Measurements from ENCODE around the gene FIG4.

Gene FIG4

DNA sequence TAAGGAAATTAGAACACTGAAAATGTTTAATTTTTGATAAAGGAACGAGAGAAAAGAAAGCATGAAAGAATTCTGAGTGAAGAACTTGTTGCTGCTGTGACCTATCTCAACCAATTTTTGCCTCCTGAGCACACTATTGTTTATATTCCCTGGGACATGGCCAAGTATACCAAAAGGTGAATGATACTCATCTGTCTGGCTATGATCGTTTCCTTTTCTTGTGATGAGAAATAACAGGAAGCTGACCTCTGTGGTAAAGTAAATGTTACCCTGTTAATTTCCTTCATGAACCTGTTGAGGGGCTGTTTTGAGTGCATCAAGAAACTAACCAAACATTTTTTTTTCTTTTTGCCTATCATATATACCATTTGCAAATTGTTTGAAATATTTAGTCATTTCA lies 69.1 kb downstream of the FIG4 start:
- Histone ChIP-seq H2BK12ac (ENCODE audit: low read length) (no peak overlapping the region), H3K4me1 (ENCODE audit: control insufficient read depth in 2 of 2, insufficient read depth in 1 of 2, low read depth in 1 of 2, low read length in 2 of 2) (peaks cover 0 to 2% of the 10 kb centered on the region in 2 donors), H2BK15ac (ENCODE audit: low read length) (no peak overlapping the region), H4K91ac (ENCODE audit: low read depth, low read length, poor library complexity) (no peak overlapping the region), H3K4me2 (ENCODE audit: insufficient read depth, low read length, poor library complexity, severe bottlenecking) (no peak overlapping the region), H3K9me3 (replicated peaks in 1 of 2; ENCODE audit: control insufficient read depth in 2 of 2, insufficient read depth in 1 of 2, low read depth in 1 of 2, low read length in 2 of 2) (no peaks in the 10 kb centered on the region), H2BK120ac (ENCODE audit: low read depth, low read length) (no peak overlapping the region), H3K9ac (ENCODE audit: low read depth, low read length, poor library complexity) (no peak overlapping the region), H4K8ac (ENCODE audit: low read depth, low read length) (no peak overlapping the region), H3K18ac (ENCODE audit: low read length) (no peak overlapping the region), H3K36me3 (replicated peaks in 1 of 2; ENCODE audit: control insufficient read depth in 2 of 2, insufficient read depth in 2 of 2, low read length in 2 of 2) (no peaks in the 10 kb centered on the region), H3K4ac (ENCODE audit: low read length) (no peak overlapping the region), H3K79me1 (ENCODE audit: low read depth, low read length) (no peaks in the 10 kb centered on the region), H2BK5ac (ENCODE audit: low read length) (no peak overlapping the region), H3K14ac (ENCODE audit: low read length) (no peak overlapping the region), H2AK5ac (ENCODE audit: low read depth, low read length) (no peak overlapping the region), H3K4me3 (ENCODE audit: low read length in 2 of 2) (no peak overlapping the region), H3K27ac (replicated peaks; ENCODE audit: low read length) (no peak overlapping the region), H3K23ac (ENCODE audit: low read depth, low read length, poor library complexity) (no peak overlapping the region), H3K27me3 (ENCODE audit: control insufficient read depth in 3 of 3, insufficient read depth in 3 of 3, low read depth in 1 of 3, low read length in 3 of 3) (no peaks in the 10 kb centered on the region), H2AFZ (ENCODE audit: low read length) (no peak overlapping the region)
- WGBS, 2 donors (ENCODE audit: extremely low coverage in 2 of 2, insufficient read length in 2 of 2, insufficient replicate concordance in 1 of 2) = no CpG with 5 or more reads among the region's 2 CpGs
- no peak for DNase-seq (ENCODE audit: low spot score)

DNA sequence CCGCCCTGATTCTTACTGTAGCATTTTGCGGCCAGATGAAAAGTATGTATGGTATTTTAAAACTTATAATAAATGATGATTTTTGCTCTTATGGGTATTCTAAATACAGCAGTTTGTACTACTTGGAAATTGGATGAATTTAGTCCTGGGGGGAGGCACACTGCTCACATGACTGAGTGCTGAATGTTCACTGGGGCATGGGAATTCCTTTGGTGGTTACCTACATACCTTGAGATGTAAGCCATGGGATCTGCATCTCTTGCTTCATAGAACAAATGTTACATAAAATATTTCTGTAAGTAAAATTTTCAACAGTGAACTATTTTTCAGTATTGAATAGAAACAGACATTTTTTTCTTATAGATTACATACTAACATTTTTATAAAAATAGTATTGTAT lies 71.1 kb downstream of the FIG4 start:
- Histone ChIP-seq H3K27ac (replicated peaks; ENCODE audit: low read length) (no peak overlapping the region), H3K27me3 (ENCODE audit: control insufficient read depth in 3 of 3, insufficient read depth in 3 of 3, low read depth in 1 of 3, low read length in 3 of 3) (no peaks in the 10 kb centered on the region), H3K4me1 (ENCODE audit: control insufficient read depth in 2 of 2, insufficient read depth in 1 of 2, low read depth in 1 of 2, low read length in 2 of 2) (peaks cover 0 to 2% of the 10 kb centered on the region in 2 donors), H2BK120ac (ENCODE audit: low read depth, low read length) (no peak overlapping the region), H3K4me2 (ENCODE audit: insufficient read depth, low read length, poor library complexity, severe bottlenecking) (no peak overlapping the region), H2BK5ac (ENCODE audit: low read length) (no peak overlapping the region), H3K4ac (ENCODE audit: low read length) (no peak overlapping the region), H2AK5ac (ENCODE audit: low read depth, low read length) (no peak overlapping the region), H2BK15ac (ENCODE audit: low read length) (no peak overlapping the region), H2AFZ (ENCODE audit: low read length) (no peak overlapping the region), H3K36me3 (replicated peaks in 1 of 2; ENCODE audit: control insufficient read depth in 2 of 2, insufficient read depth in 2 of 2, low read length in 2 of 2) (no peaks in the 10 kb centered on the region), H4K91ac (ENCODE audit: low read depth, low read length, poor library complexity) (no peak overlapping the region), H3K14ac (ENCODE audit: low read length) (no peak overlapping the region), H3K9ac (ENCODE audit: low read depth, low read length, poor library complexity) (no peak overlapping the region), H4K8ac (ENCODE audit: low read depth, low read length) (no peak overlapping the region), H3K9me3 (replicated peaks in 1 of 2; ENCODE audit: control insufficient read depth in 2 of 2, insufficient read depth in 1 of 2, low read depth in 1 of 2, low read length in 2 of 2) (no peaks in the 10 kb centered on the region), H3K23ac (ENCODE audit: low read depth, low read length, poor library complexity) (no peak overlapping the region), H3K79me1 (ENCODE audit: low read depth, low read length) (no peaks in the 10 kb centered on the region), H3K4me3 (ENCODE audit: low read length in 2 of 2) (no peak overlapping the region), H2BK12ac (ENCODE audit: low read length) (no peak overlapping the region), H3K18ac (ENCODE audit: low read length) (no peak overlapping the region)
- no CpG with 5 or more reads among the region's 2 CpGs for WGBS, 2 donors (ENCODE audit: extremely low coverage in 2 of 2, insufficient read length in 2 of 2, insufficient replicate concordance in 1 of 2)
- DNase-seq (ENCODE audit: low spot score) = no peak

DNA sequence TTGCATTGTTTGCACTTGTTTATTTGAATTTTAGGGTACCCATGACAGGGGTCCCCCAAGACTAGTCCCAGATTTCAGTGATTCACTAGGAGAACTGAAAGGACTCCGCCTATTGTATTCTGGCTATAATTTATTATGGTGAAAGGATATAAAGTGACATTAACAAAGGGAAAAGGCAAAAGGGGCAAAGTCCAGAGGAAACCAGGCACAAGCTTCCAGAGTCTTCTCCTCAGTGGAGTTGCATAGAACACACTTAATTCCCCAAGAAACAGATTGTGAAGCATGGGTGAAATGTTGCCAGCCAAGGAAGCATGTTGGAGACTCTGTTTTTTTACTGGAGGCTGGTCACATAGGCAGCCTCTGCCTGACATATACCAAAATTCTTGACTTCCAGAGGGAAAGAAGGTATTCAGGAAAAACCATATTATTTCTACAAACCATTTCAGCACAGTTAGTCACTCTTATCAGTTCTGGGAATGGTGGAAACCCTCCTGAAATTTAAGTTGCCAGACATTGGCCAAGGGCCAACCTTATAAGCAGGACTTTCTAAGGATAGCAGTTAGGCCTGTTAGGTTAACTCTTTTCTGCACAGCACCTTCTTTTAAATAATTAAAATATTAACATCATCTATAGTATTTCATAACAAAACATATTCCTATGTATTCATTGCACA lies 71.8 kb downstream of the FIG4 start:
- H3K9ac ChIP-seq (ENCODE audit: low read depth, low read length, poor library complexity) = no peak overlapping the region
- no peaks in the 10 kb centered on the region for H3K9me3 ChIP-seq (replicated peaks in 1 of 2; ENCODE audit: control insufficient read depth in 2 of 2, insufficient read depth in 1 of 2, low read depth in 1 of 2, low read length in 2 of 2)
- no peak overlapping the region for H2AK5ac ChIP-seq (ENCODE audit: low read depth, low read length)
- H3K36me3 ChIP-seq (replicated peaks in 1 of 2; ENCODE audit: control insufficient read depth in 2 of 2, insufficient read depth in 2 of 2, low read length in 2 of 2) = no peaks in the 10 kb centered on the region
- peaks cover 0 to 2% of the 10 kb centered on the region in 2 donors for H3K4me1 ChIP-seq (ENCODE audit: control insufficient read depth in 2 of 2, insufficient read depth in 1 of 2, low read depth in 1 of 2, low read length in 2 of 2)
- H3K4me3 ChIP-seq (ENCODE audit: low read length in 2 of 2) = no peak overlapping the region
- no peaks in the 10 kb centered on the region for H3K27me3 ChIP-seq (ENCODE audit: control insufficient read depth in 3 of 3, insufficient read depth in 3 of 3, low read depth in 1 of 3, low read length in 3 of 3)
- no peak overlapping the region for H2BK12ac ChIP-seq (ENCODE audit: low read length)
- H3K4me2 ChIP-seq (ENCODE audit: insufficient read depth, low read length, poor library complexity, severe bottlenecking) = no peak overlapping the region
- no peak overlapping the region for H2AFZ ChIP-seq (ENCODE audit: low read length)
- no peak overlapping the region for H2BK120ac ChIP-seq (ENCODE audit: low read depth, low read length)
- no peak overlapping the region for H4K8ac ChIP-seq (ENCODE audit: low read depth, low read length)
- H3K18ac ChIP-seq (ENCODE audit: low read length) = no peak overlapping the region
- H4K91ac ChIP-seq (ENCODE audit: low read depth, low read length, poor library complexity) = no peak overlapping the region
- no peak overlapping the region for H3K27ac ChIP-seq (replicated peaks; ENCODE audit: low read length)
- H3K14ac ChIP-seq (ENCODE audit: low read length) = no peak overlapping the region
- no peak overlapping the region for H2BK15ac ChIP-seq (ENCODE audit: low read length)
- no peak overlapping the region for H2BK5ac ChIP-seq (ENCODE audit: low read length)
- no peak overlapping the region for H3K23ac ChIP-seq (ENCODE audit: low read depth, low read length, poor library complexity)
- DNase-seq (ENCODE audit: low spot score) = no peak
- no peak overlapping the region for H3K4ac ChIP-seq (ENCODE audit: low read length)
- WGBS, 2 donors (ENCODE audit: extremely low coverage in 2 of 2, insufficient read length in 2 of 2, insufficient replicate concordance in 1 of 2) = no CpG with 5 or more reads among the region's 1 CpG
- H3K79me1 ChIP-seq (ENCODE audit: low read depth, low read length) = no peaks in the 10 kb centered on the region

DNA sequence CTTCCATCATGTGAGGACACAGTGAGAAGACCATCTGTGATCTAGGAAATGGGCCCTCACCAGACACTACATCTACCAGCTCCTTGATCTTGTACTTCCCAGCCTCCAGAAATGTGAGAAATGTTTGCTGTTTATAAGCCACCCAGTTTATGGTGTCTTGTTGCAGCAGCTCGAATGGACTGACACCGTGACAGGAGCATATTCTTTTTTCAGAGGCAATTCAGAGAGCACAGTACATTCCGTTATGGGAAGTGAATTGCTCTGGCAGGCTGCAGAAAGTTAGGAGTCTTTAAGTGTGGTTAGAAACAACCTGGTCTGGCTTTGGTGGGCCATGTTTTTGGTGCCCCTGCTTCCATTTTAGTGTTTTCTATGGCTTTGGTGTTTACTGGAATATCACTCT lies 75.1 kb downstream of the FIG4 start:
- Histone ChIP-seq H3K23ac (ENCODE audit: low read depth, low read length, poor library complexity) (no peak overlapping the region), H3K4me2 (ENCODE audit: insufficient read depth, low read length, poor library complexity, severe bottlenecking) (no peak overlapping the region), H4K91ac (ENCODE audit: low read depth, low read length, poor library complexity) (no peak overlapping the region), H2BK120ac (ENCODE audit: low read depth, low read length) (no peak overlapping the region), H3K9me3 (replicated peaks in 1 of 2; ENCODE audit: control insufficient read depth in 2 of 2, insufficient read depth in 1 of 2, low read depth in 1 of 2, low read length in 2 of 2) (no peaks in the 10 kb centered on the region), H2BK12ac (ENCODE audit: low read length) (no peak overlapping the region), H3K4ac (ENCODE audit: low read length) (no peak overlapping the region), H3K4me3 (ENCODE audit: low read length in 2 of 2) (no peak overlapping the region), H3K36me3 (replicated peaks in 1 of 2; ENCODE audit: control insufficient read depth in 2 of 2, insufficient read depth in 2 of 2, low read length in 2 of 2) (no peaks in the 10 kb centered on the region), H3K14ac (ENCODE audit: low read length) (no peak overlapping the region), H3K27ac (replicated peaks; ENCODE audit: low read length) (no peak overlapping the region), H3K27me3 (ENCODE audit: control insufficient read depth in 3 of 3, insufficient read depth in 3 of 3, low read depth in 1 of 3, low read length in 3 of 3) (no peaks in the 10 kb centered on the region), H3K18ac (ENCODE audit: low read length) (no peak overlapping the region), H3K4me1 (ENCODE audit: control insufficient read depth in 2 of 2, insufficient read depth in 1 of 2, low read depth in 1 of 2, low read length in 2 of 2) (no peaks in the 10 kb centered on the region), H2AK5ac (ENCODE audit: low read depth, low read length) (no peak overlapping the region), H2BK15ac (ENCODE audit: low read length) (no peak overlapping the region), H2AFZ (ENCODE audit: low read length) (no peak overlapping the region), H3K79me1 (ENCODE audit: low read depth, low read length) (no peaks in the 10 kb centered on the region), H4K8ac (ENCODE audit: low read depth, low read length) (no peak overlapping the region), H2BK5ac (ENCODE audit: low read length) (no peak overlapping the region), H3K9ac (ENCODE audit: low read depth, low read length, poor library complexity) (no peak overlapping the region)
- no CpG with 5 or more reads among the region's 3 CpGs for WGBS, 2 donors (ENCODE audit: extremely low coverage in 2 of 2, insufficient read length in 2 of 2, insufficient replicate concordance in 1 of 2)
- no peak for DNase-seq (ENCODE audit: low spot score)
